CD14-positive monocyte (primary cell): ENCODE data around the gene SLC27A1. TPM values are rescaled to one million over a fixed set of nuclear protein-coding genes. Genes with fewer than 3 reads are reported as not detected.
A peak's percentile ranks its signal among the peaks of the same experiment; 100 is the strongest.

Experiments
- DNase-seq, 3 donors: peaks; one replicate each; pipeline ENCODE4 v3.0.0-alpha.2; 2011 to 2022
- H2AFZ ChIP-seq: 2 replicates; pipeline ENCODE4 v1.6.0; 2012; ENCODE audit warnings: mild to moderate bottlenecking, low read depth, low read length, inconsistent platforms; ENCODE audit not compliant: insufficient read depth, poor library complexity, severe bottlenecking
- H3K27ac ChIP-seq, 2 donors: 1 replicate in 1 of 2; 2 replicates in 1 of 2; pipeline ENCODE4 v1.5.1; 2012 to 2013; ENCODE audit warnings: low read length in 2 of 2, control low read depth in 1 of 2, inconsistent platforms in 1 of 2, low read depth in 1 of 2, mild to moderate bottlenecking in 1 of 2
- H3K27me3 ChIP-seq, 2 donors: one replicate each; pipeline versions ENCODE4 v1.6.0 to v1.6.1; 2011 to 2013; ENCODE audit warnings: low read length in 2 of 2; ENCODE audit not compliant: control insufficient read depth in 2 of 2, insufficient read depth in 2 of 2
- H3K36me3 ChIP-seq, 2 donors: replicated peaks in 1 of 2; 1 replicate in 1 of 2; 2 replicates in 1 of 2; pipeline versions ENCODE4 v1.5.1 to v1.6.1; 2012 to 2013; ENCODE audit warnings: low read length in 2 of 2, control low read depth in 1 of 2, inconsistent platforms in 1 of 2, mild to moderate bottlenecking in 1 of 2; ENCODE audit not compliant: insufficient read depth in 2 of 2, control insufficient read depth in 1 of 2
- H3K4me1 ChIP-seq, 2 donors: 1 replicate in 1 of 2; 2 replicates in 1 of 2; pipeline versions ENCODE4 v1.5.1 to v1.6.1; 2012 to 2013; ENCODE audit warnings: low read length in 2 of 2, control low read depth in 1 of 2, inconsistent platforms in 1 of 2, mild to moderate bottlenecking in 1 of 2, moderate library complexity in 1 of 2; ENCODE audit not compliant: insufficient read depth in 2 of 2, control insufficient read depth in 1 of 2
- H3K4me2 ChIP-seq: replicated peaks from 2 replicates; pipeline ENCODE3; 2012; ENCODE audit warnings: low read length, moderate library complexity, mild to moderate bottlenecking; ENCODE audit not compliant: poor library complexity, severe bottlenecking; ENCODE audit errors: extremely low read depth
- H3K4me3 ChIP-seq, 3 experiments: fragments of 200-600 bp in 1 of 3; sonication (generic) in 1 of 3; replicated peaks in 1 of 3; 1 replicate in 2 of 3; 2 replicates in 1 of 3; pipeline ENCODE4 v1.5.1; 2011 to 2013; ENCODE audit warnings: low read length in 3 of 3, mild to moderate bottlenecking in 3 of 3, control low read depth in 2 of 3, low read depth in 2 of 3, inconsistent platforms in 1 of 3, moderate library complexity in 1 of 3
- H3K79me2 ChIP-seq: 2 replicates; pipeline ENCODE4 v1.6.0; 2012; ENCODE audit warnings: mild to moderate bottlenecking, control low read depth, inconsistent platforms, low read length, moderate library complexity; ENCODE audit not compliant: insufficient read depth
- H3K9ac ChIP-seq: 2 replicates; pipeline ENCODE4 v1.6.0; 2017; ENCODE audit warnings: low read length, mild to moderate bottlenecking; ENCODE audit not compliant: insufficient read depth, poor library complexity, severe bottlenecking
- H3K9me3 ChIP-seq, 2 donors: replicated peaks in 1 of 2; 1 replicate in 1 of 2; 2 replicates in 1 of 2; pipeline versions ENCODE4 v1.5.1 to v1.6.1; 2012 to 2013; ENCODE audit warnings: low read length in 2 of 2, control low read depth in 1 of 2; ENCODE audit not compliant: control insufficient read depth in 1 of 2, insufficient read depth in 1 of 2
- H4K20me1 ChIP-seq: 2 replicates; pipeline ENCODE4 v1.6.0; 2012; ENCODE audit warnings: mild to moderate bottlenecking, low read length, control low read depth, moderate library complexity; ENCODE audit not compliant: insufficient read depth
- H3K27ac Mint-ChIP-seq, 7 donors: one replicate each; pipeline ENCODE4 v1.8.0; 2020; ENCODE audit warnings: mild to moderate bottlenecking in 7 of 7, mixed read lengths in 7 of 7, moderate library complexity in 6 of 7, inconsistent platforms in 2 of 7
- H3K27me3 Mint-ChIP-seq, 3 donors: one replicate each; pipeline ENCODE4 v1.8.0; 2021 to 2022; ENCODE audit warnings: low read depth in 3 of 3, mild to moderate bottlenecking in 3 of 3, mixed read lengths in 3 of 3, moderate library complexity in 3 of 3, inconsistent platforms in 1 of 3
- H3K36me3 Mint-ChIP-seq, 2 donors: one replicate each; pipeline ENCODE4 v1.8.0; 2020; ENCODE audit warnings: mixed read lengths in 2 of 2, inconsistent platforms in 1 of 2, mild to moderate bottlenecking in 1 of 2
- H3K4me1 Mint-ChIP-seq: one replicate; pipeline ENCODE4 v1.8.0; 2020; ENCODE audit warnings: mild to moderate bottlenecking, mixed read lengths
- H3K4me3 Mint-ChIP-seq, 2 donors: one replicate each; pipeline ENCODE4 v1.8.0; 2020; ENCODE audit warnings: mild to moderate bottlenecking in 2 of 2, mixed read lengths in 2 of 2, moderate library complexity in 1 of 2
- H3K9me3 Mint-ChIP-seq, 7 donors: one replicate each; pipeline ENCODE4 v1.8.0; 2020 to 2022; ENCODE audit warnings: mixed read lengths in 7 of 7, mild to moderate bottlenecking in 6 of 7, moderate library complexity in 6 of 7, inconsistent platforms in 2 of 7
- CTCF ChIP-seq: fragments of 200-600 bp; IDR thresholded peaks from one replicate; pipeline ENCODE4 v1.8.0; 2022; ENCODE audit warnings: antibody characterized with exemption, mild to moderate bottlenecking
- WGBS: methylation state at CpG from one replicate; pipeline ENCODE4 v1.1.5; 2013; ENCODE audit warnings: missing lambda C conversion rate; ENCODE audit not compliant: insufficient coverage; 5-methylcytosine and 5-hydroxymethylcytosine counted together
- intact Hi-C, 2 donors: fragments of 100-400 bp; cut with micrococcal nuclease; formaldehyde crosslinking; loops; one replicate each; pipeline versions ENCODE4 v1.15.0 to v1.15.1; 2023
- polyA plus RNA-seq, 3 donors: library from polyadenylated mRNA; depleted of rRNA in 1 of 3; unstranded in 2 of 3; stranded (reverse) in 1 of 3; fragments of 300-500 nt in 2 of 3; fragments of >200 nt in 1 of 3; fragmentation: Illumina TruSeq in 2 of 3; gene quantifications; 1 replicate in 2 of 3; 2 replicates in 1 of 3; pipeline ENCODE4 v1.2.3, GENCODE V29; 2012 to 2021

The SLC27A1 gene
- polyA plus RNA-seq, 3 donors = 27.1 to 36.5 (median 27.6) TPM

DNA sequence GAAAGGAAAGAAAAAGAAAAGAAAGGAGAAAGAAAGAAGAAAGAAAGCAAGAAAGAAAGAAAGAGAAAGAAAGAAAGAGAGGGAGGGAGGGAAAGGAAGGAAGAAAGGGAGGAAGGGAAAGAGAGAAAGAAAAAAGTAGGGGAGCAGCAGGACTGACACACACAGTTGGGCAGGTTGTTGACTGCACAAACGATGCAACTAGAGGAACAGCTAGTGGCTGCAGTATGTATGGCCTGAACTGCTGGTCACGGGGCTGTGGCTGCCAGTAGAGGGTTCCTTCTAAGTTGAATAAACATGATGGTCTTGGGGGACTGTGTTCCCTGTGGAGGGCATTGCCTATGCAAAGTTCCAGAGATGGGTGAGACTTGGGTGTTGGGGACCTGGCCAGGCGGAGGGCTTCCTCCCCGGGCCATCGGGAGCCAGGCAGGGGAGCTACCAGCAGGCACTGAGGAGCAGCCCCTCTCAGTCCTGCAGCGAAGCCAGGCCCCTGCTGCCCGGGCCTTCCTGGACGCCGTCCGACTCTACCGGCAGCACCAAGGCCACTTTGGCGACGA, 68.4 kb downstream of the SLC27A1 start:
- no peaks in the 10 kb centered on the region for H3K9me3 ChIP-seq
- H3K9me3 Mint-ChIP-seq = peaks cover 0 to 2% (median 0%) of the 10 kb centered on the region in 7 donors
- no peaks in the 10 kb centered on the region for H3K36me3 Mint-ChIP-seq
- peak overlapping the region; percentile 33 to 74 (median 56) for H3K4me3 ChIP-seq
- H3K4me2 ChIP-seq = peak overlapping the region; percentile 85
- H3K79me2 ChIP-seq = no peaks in the 10 kb centered on the region
- peaks cover 15 to 23% of the 10 kb centered on the region in 2 donors for H3K4me1 ChIP-seq
- peak overlapping the region; percentile 74 to 93 for H3K4me3 Mint-ChIP-seq
- intact Hi-C loops = loop anchor here in 1 of 2 donors (5.0 kb wide), 1 partner anchor 34 kb away; no protein-coding TSS in a partner anchor
- no peaks in the 10 kb centered on the region for H4K20me1 ChIP-seq
- peak overlapping the region; percentile 45 for H3K9ac ChIP-seq
- peaks cover 26% of the 10 kb centered on the region for H3K4me1 Mint-ChIP-seq
- peak in 1 of 3 donors; percentile 21 for DNase-seq
- H3K27me3 Mint-ChIP-seq = peaks cover 3 to 7% (median 6%) of the 10 kb centered on the region in 3 donors
- H3K27me3 ChIP-seq = no peaks in the 10 kb centered on the region
- H3K27ac ChIP-seq = no peak overlapping the region
- 4% methylated on average over 13 of the region's 13 CpGs for WGBS
- H3K27ac Mint-ChIP-seq = peak overlapping the region in 1 of 7 donors; percentile 26
- peak overlapping the region; percentile 76 for H2AFZ ChIP-seq
- TF ChIP-seq CTCF = no peak
- no peaks in the 10 kb centered on the region for H3K36me3 ChIP-seq

DNA sequence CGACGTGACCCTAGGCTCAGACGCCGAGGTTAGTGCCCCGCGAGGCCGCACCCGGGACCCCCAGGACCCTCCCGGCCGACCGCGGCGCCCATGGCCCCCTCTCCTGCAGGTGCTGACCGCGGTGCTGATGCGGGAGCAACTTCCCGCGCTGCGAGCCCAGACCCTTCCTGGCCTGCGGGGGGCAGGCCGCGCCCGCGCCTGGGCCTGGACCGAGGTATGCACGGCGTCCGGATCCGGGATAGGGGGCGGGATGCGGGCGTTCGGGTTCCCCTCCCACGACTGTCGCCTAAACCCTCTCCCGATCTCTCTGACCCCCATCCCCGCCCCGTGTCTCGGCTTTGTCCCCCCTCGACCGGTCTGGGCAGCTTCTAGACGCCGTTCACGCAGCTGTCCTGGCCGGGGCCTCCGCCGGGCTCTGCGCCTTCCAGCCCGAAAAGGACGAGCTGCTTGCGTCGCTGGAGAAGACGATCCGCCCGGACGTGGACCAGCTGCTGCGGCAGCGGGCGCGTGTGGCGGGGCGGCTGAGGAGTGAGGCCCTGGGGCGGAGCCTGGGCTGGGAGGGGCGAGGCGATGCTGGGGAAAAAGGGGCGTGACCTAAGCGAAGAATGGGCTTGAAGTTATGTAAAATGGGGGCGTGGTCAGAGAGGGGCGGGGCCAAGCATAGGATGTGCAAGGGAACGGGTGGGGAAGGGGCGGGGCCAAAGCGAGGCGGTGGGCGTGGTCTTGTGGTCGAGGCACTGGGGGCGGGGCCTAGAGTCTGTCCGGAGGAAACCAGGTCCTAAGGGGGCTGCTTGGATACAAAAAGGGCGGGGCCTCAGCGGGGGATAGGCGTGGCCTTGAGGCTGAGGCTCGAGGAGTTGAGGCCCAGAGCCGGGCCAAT, 69.2 kb downstream of the SLC27A1 start:
- H3K9ac ChIP-seq = peak overlapping the region; percentile 45
- H4K20me1 ChIP-seq = no peaks in the 10 kb centered on the region
- no peaks in the 10 kb centered on the region for H3K36me3 ChIP-seq
- peak; percentile 44 for TF ChIP-seq CTCF
- H3K4me2 ChIP-seq = peak overlapping the region; percentile 85
- H3K27me3 ChIP-seq = no peaks in the 10 kb centered on the region
- peaks cover 16 to 25% of the 10 kb centered on the region in 2 donors for H3K4me1 ChIP-seq
- Mint-ChIP-seq H3K4me3 (peak overlapping the region; percentile 87 to 93), H3K27ac (peak overlapping the region in 4 of 7 donors; percentile 44 to 83 (median 48)), H3K36me3 (no peaks in the 10 kb centered on the region), H3K27me3 (peaks cover 3 to 8% (median 7%) of the 10 kb centered on the region in 3 donors), H3K9me3 (peaks cover 0 to 2% (median 0%) of the 10 kb centered on the region in 7 donors), H3K4me1 (peaks cover 32% of the 10 kb centered on the region)
- no peaks in the 10 kb centered on the region for H3K79me2 ChIP-seq
- H3K27ac ChIP-seq = no peak overlapping the region
- intact Hi-C loops = loop anchor here in 1 of 2 donors (5.0 kb wide), 1 partner anchor 33 kb away; no protein-coding TSS in a partner anchor
- under 1% methylated on average over 75 of the region's 82 CpGs for WGBS
- DNase-seq = peak; percentile 94 to 98 (median 97)
- H3K4me3 ChIP-seq = peak overlapping the region; percentile 33 to 74 (median 56)
- no peaks in the 10 kb centered on the region for H3K9me3 ChIP-seq
- peak overlapping the region; percentile 76 for H2AFZ ChIP-seq
